ENCODE measurements around the gene ADAMTS15. TPM values are rescaled to one million over a fixed set of nuclear protein-coding genes. Genes with fewer than 3 reads are reported as not detected.

Gene ADAMTS15
- total and polyA plus RNA-seq, 2 donors (not counting 1 experiment from before 2014, with no cell fraction given), result 18.2 to 24.9 TPM

DNA sequence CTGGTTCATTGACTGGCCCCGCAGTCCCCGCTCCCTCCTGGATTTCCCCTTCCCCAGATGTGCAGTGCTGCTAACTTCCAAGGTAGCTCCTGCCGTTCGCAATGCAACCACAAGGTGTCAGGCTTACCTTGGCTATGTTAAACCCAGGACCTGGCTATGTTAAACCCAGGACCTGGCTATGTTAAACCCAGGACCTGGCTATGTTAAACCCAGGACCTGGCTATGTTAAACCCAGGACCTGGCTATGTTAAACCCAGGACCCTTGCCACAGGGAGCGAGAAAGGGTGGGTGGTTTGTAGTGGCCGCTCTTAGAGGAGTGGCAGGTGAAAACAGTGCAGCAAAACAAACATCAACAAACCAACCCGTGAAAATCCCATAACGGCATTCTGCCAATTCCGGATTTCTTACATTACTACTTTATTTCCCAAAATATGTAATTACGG lies 17.1 kb upstream of the ADAMTS15 start:
- no peaks in the 10 kb centered on the region for H3K9me3 ChIP-seq (ENCODE audit: control insufficient read depth, insufficient read depth, low read depth, low read length)
- H2AFZ ChIP-seq (ENCODE audit: low read length), result no peak overlapping the region
- no peaks in the 10 kb centered on the region for H3K36me3 ChIP-seq (ENCODE audit: control insufficient read depth, insufficient read depth, low read length)
- no peaks in the 10 kb centered on the region for H4K20me1 ChIP-seq (ENCODE audit: control insufficient read depth, extremely low read depth, insufficient read depth, low read length)
- H3K27ac ChIP-seq (ENCODE audit: insufficient read depth, low read length), result no peak overlapping the region
- H3K9ac ChIP-seq (ENCODE audit: insufficient read depth, low read length), result no peak overlapping the region
- H3K4me3 ChIP-seq (replicated peaks in 1 of 4; ENCODE audit: control extremely low read depth in 1 of 4, insufficient read depth in 1 of 4, low read depth in 3 of 4, low read length in 4 of 4), result peak overlapping the region in 1 of 4 experiments; percentile 9
- TF ChIP-seq CTCF (conservative IDR thresholded peaks at IDR 0.05 in 1 of 2, IDR thresholded peaks at IDR 0.05 in 1 of 2; ENCODE audit: low read depth in 1 of 2, low read length in 2 of 2), result peak; percentile 75 to 81
- TF ChIP-seq EZH2 (IDR thresholded peaks at IDR 0.05; ENCODE audit: low read length, missing control alignments), result no peak
- DNase-seq (ENCODE audit: low read depth in 2 of 2), result peak; percentile 51 to 77
- H3K4me2 ChIP-seq (ENCODE audit: extremely low read depth, insufficient read depth, low read length), result peak overlapping the region; percentile 65
- H3K27me3 ChIP-seq (ENCODE audit: control insufficient read depth, insufficient read depth, low read length), result peaks cover 36% of the 10 kb centered on the region
- no peaks in the 10 kb centered on the region for H3K79me2 ChIP-seq (ENCODE audit: control insufficient read depth, insufficient read depth, low read length)
- H3K4me1 ChIP-seq (ENCODE audit: control insufficient read depth, extremely low read depth, insufficient read depth, low read length), result peaks cover 20% of the 10 kb centered on the region

GRCh38 chr11:130431801-130432200 lies 16.6 kb upstream of the ADAMTS15 start:
- Histone ChIP-seq H2AFZ (ENCODE audit: low read length) (no peak overlapping the region), H3K27ac (ENCODE audit: insufficient read depth, low read length) (no peak overlapping the region), H4K20me1 (ENCODE audit: control insufficient read depth, extremely low read depth, insufficient read depth, low read length) (no peaks in the 10 kb centered on the region), H3K4me1 (ENCODE audit: control insufficient read depth, extremely low read depth, insufficient read depth, low read length) (peaks cover 20% of the 10 kb centered on the region), H3K4me3 (replicated peaks in 1 of 4; ENCODE audit: control extremely low read depth in 1 of 4, insufficient read depth in 1 of 4, low read depth in 3 of 4, low read length in 4 of 4) (peak overlapping the region in 1 of 4 experiments; percentile 9), H3K27me3 (ENCODE audit: control insufficient read depth, insufficient read depth, low read length) (peaks cover 32% of the 10 kb centered on the region), H3K9ac (ENCODE audit: insufficient read depth, low read length) (no peak overlapping the region), H3K36me3 (ENCODE audit: control insufficient read depth, insufficient read depth, low read length) (no peaks in the 10 kb centered on the region), H3K4me2 (ENCODE audit: extremely low read depth, insufficient read depth, low read length) (peak overlapping the region; percentile 65), H3K79me2 (ENCODE audit: control insufficient read depth, insufficient read depth, low read length) (no peaks in the 10 kb centered on the region), H3K9me3 (ENCODE audit: control insufficient read depth, insufficient read depth, low read depth, low read length) (no peaks in the 10 kb centered on the region)
- peak in 1 of 2 donors; percentile 71 for DNase-seq (ENCODE audit: low read depth in 2 of 2)
- TF ChIP-seq EZH2 (IDR thresholded peaks at IDR 0.05; ENCODE audit: low read length, missing control alignments) (no peak), CTCF (conservative IDR thresholded peaks at IDR 0.05 in 1 of 2, IDR thresholded peaks at IDR 0.05 in 1 of 2; ENCODE audit: low read depth in 1 of 2, low read length in 2 of 2) (no peak)

DNA sequence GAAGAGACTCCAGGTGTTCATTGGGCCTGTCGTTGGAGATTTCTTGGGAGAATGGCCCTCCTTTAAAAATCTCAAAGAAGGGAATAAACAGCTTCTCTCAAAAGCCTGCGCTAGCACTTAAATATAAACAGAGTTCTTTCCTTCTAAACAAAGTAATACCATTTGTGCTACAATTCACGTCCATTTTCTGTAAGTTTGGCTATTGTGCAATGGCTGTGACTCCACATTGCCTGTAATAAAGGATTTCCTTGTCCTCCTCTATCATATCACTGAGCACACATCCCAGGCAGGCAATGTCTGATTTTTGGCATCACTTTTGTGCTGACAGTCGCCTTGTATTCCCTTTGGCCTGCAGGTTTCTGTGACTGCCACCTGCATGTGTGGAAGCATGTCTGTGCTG lies 15.1 kb upstream of the ADAMTS15 start:
- Histone ChIP-seq H3K9me3 (ENCODE audit: control insufficient read depth, insufficient read depth, low read depth, low read length) (no peaks in the 10 kb centered on the region), H3K27ac (ENCODE audit: insufficient read depth, low read length) (no peak overlapping the region), H3K9ac (ENCODE audit: insufficient read depth, low read length) (no peak overlapping the region), H3K4me2 (ENCODE audit: extremely low read depth, insufficient read depth, low read length) (no peak overlapping the region), H2AFZ (ENCODE audit: low read length) (no peak overlapping the region), H3K4me3 (replicated peaks in 1 of 4; ENCODE audit: control extremely low read depth in 1 of 4, insufficient read depth in 1 of 4, low read depth in 3 of 4, low read length in 4 of 4) (no peak overlapping the region), H3K27me3 (ENCODE audit: control insufficient read depth, insufficient read depth, low read length) (peaks cover 21% of the 10 kb centered on the region), H3K79me2 (ENCODE audit: control insufficient read depth, insufficient read depth, low read length) (no peaks in the 10 kb centered on the region), H3K4me1 (ENCODE audit: control insufficient read depth, extremely low read depth, insufficient read depth, low read length) (peaks cover 20% of the 10 kb centered on the region), H3K36me3 (ENCODE audit: control insufficient read depth, insufficient read depth, low read length) (no peaks in the 10 kb centered on the region), H4K20me1 (ENCODE audit: control insufficient read depth, extremely low read depth, insufficient read depth, low read length) (no peaks in the 10 kb centered on the region)
- DNase-seq (ENCODE audit: low read depth in 2 of 2), result peak in 1 of 2 donors; percentile 7
- TF ChIP-seq CTCF (conservative IDR thresholded peaks at IDR 0.05 in 1 of 2, IDR thresholded peaks at IDR 0.05 in 1 of 2; ENCODE audit: low read depth in 1 of 2, low read length in 2 of 2), result no peak
- TF ChIP-seq EZH2 (IDR thresholded peaks at IDR 0.05; ENCODE audit: low read length, missing control alignments), result no peak
